NCI-H2029 (cell line): Measurements from ENCODE around the gene POLA2.
"Not testable (repeated sequence)": the region's sequence is repeated elsewhere in the genome, so short reads cannot be mapped to it uniquely, and the experiment has no call there.

Experiments
- DNase-seq: peaks from one replicate; lab custom pipeline; 2025; lab: John Stamatoyannopoulos, UW

Gene POLA2

GRCh38 chr11:65261591-65262380, at the start of gene POLA2:
Gene POLA2, plus strand, starts transcription at chr11:65261962. Its CDS starts 331 bp downstream, at chr11:65262293.
- peak; percentile 93 for DNase-seq

GRCh38 chr11:65212226-65212801, 49.4 kb upstream of the POLA2 start:
- no peak for DNase-seq

- no peak for DNase-seq
Measured at GRCh38 chr11:65213322-65214211, 48.2 kb upstream of the POLA2 start.

- DNase-seq, result no peak
Measured at GRCh38 chr11:65214212-65214845, 47.4 kb upstream of the POLA2 start.

GRCh38 chr11:65215441-65216076, 46.2 kb upstream of the POLA2 start:
- no peak for DNase-seq

GRCh38 chr11:65216830-65217229, 44.9 kb upstream of the POLA2 start:
- no peak for DNase-seq

- DNase-seq, result no peak
Measured at GRCh38 chr11:65217441-65218423, 44.0 kb upstream of the POLA2 start.

GRCh38 chr11:65218446-65218845, 43.3 kb upstream of the POLA2 start:
- no peak for DNase-seq

- DNase-seq, result no peak
Measured at GRCh38 chr11:65219930-65220213, 41.9 kb upstream of the POLA2 start.

GRCh38 chr11:65221026-65221425, 40.7 kb upstream of the POLA2 start:
- no peak for DNase-seq

- no peak for DNase-seq
Measured at GRCh38 chr11:65223011-65223410, 38.8 kb upstream of the POLA2 start.

- DNase-seq, result no peak
Measured at GRCh38 chr11:65224930-65225278, 36.9 kb upstream of the POLA2 start.

- DNase-seq, result peak; percentile 17
Measured at GRCh38 chr11:65225279-65226102, 36.3 kb upstream of the POLA2 start.

GRCh38 chr11:65226103-65226442, 35.7 kb upstream of the POLA2 start:
- no peak for DNase-seq

- no peak for DNase-seq
Measured at GRCh38 chr11:65227879-65228278, 33.9 kb upstream of the POLA2 start.

GRCh38 chr11:65236194-65237059, 25.3 kb upstream of the POLA2 start:
- no peak for DNase-seq

- not testable (repeated sequence) for DNase-seq
Measured at GRCh38 chr11:65238302-65238701, 23.5 kb upstream of the POLA2 start.

- DNase-seq, result no peak
Measured at GRCh38 chr11:65241134-65241533, 20.6 kb upstream of the POLA2 start.

GRCh38 chr11:65241692-65242091, 20.1 kb upstream of the POLA2 start:
- DNase-seq, result no peak
